ENCODE measurements around the gene SMG9.

SMG9 gene, protein sequence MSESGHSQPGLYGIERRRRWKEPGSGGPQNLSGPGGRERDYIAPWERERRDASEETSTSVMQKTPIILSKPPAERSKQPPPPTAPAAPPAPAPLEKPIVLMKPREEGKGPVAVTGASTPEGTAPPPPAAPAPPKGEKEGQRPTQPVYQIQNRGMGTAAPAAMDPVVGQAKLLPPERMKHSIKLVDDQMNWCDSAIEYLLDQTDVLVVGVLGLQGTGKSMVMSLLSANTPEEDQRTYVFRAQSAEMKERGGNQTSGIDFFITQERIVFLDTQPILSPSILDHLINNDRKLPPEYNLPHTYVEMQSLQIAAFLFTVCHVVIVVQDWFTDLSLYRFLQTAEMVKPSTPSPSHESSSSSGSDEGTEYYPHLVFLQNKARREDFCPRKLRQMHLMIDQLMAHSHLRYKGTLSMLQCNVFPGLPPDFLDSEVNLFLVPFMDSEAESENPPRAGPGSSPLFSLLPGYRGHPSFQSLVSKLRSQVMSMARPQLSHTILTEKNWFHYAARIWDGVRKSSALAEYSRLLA

DNA sequence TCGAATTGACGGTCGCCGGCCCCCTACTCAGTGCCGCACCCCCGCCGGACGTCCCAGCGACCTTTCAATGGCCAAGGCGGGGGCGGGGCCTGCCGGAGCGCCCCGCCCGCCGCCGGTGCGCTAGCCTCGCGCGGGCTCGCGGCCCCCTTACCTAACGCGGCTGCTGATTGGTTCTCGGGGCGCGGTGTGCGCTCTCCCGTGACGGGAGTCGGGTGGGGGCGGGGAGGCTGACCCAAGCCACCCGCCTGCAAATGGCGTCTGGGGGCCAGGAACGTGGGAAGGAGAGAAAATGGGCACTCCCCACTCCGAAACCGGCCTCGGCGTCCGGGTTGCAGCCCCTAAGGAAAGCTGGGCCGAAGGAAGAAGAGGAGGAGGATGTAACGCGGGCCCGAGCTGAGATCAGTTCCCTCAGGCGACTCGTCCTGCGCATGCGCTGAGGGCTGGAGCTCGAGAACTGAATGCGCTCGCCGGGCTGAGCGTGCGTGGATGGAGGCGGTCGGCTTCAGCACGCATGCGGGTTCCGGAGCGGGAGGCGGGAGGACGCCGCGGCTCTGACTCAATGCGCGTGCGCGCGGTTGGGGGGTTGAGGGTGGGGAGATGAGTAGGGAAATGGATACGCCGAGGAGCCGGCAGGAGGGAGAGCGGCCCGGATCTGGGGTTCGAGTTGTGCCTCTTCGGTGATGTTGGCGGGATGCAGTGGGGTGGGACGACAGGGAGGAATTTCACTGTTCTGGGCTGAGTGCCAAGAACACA, at the start of gene SMG9:
TSS of gene SMG9 (minus strand) at position 460 of the 753 bp plus-strand sequence. CDS start 4,221 bp downstream, outside the sequence.
- DNase-seq: peak; percentile 62

DNA sequence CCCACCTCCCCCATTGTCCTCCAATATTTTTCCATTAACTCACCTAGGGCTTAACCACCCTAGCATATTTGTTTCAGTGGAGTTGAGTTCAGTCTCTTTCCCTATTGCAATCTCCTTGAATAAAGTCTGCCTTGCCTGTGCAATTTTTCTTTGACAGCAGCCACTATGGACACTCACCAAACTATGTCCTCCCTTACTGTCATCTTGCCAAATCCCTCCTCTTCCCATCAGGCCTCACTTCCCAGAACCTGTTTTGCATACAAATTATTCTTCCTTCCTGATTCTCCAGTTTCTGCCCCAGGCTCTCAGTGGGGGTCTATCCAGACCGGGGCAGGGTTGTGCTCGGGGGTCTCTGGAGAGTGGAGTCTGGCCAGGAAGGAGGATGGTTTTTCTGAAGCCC, 49.7 kb upstream of the SMG9 start:
- no peak for DNase-seq

DNA sequence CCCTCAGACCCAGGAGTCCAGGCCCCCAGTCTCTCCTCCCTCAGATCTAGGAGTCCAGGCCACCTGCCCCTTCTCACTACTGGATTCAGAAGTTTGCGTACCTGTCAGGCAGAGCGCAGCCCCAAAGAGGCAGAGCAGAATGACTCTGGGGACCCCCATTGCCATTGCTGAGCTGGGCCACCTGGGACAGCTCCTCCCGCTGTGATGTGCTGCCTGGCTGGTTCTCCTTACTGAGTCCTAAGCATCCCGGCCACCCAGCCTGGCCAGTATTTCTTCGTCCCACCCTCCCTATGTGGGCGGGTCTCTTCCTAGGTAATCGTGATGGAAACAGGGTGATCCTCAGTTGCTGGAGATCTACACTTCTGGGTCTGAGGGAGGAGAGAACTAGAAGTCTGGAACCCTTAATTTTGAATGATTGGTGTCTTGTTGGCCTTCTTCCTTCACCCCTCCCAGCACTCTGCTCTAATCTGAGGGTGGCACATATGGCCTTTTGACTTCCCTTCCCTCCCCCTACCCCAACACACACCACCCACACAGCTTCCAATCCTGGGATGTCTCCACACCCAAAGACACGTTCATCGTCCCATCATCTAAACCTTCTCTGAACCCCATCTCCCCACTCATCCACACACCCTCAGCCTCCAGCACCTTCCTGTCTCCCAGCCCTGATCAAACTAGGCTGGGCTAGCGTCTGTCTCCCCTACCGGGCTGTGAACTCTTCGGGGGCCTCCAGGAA, 47.6 kb upstream of the SMG9 start, which contains the start of gene LYPD5:
TSS of gene LYPD5 (minus strand) at position 232 of the 736 bp plus-strand sequence. CDS start at position 165, 67 bp downstream.
- no peak for DNase-seq

DNA sequence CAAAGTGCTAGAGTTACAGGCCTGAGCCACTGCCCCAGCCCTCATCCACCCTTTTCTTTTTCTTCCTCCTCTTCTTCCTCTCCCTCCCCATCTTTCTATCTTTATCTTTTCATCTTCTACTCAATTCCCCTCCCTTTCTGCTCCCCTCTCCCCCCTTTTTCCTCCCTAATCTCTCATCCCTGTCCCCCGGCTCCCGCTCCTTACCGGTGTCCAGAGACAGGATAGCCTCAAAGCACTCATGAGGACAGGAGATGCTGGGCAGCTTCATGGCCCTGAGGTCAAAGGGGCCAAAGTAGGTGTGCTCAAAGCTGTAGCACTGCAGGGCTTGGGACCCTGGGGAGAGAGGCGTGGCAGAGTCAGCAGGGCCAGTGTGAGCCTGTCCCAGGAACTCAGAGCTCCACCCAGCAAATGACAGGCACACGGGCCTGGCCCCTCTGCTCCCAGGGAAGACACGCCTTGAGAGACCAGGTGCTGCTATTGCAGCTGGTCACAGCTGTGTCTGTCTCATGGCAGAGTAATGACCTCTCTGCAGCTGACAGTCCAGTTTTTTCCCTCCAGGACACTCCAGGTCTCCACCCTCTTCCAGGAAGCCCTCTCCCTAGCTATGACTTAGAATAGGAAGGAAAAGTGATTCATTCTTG, 44.9 kb upstream of the SMG9 start:
- DNase-seq: no peak

DNA sequence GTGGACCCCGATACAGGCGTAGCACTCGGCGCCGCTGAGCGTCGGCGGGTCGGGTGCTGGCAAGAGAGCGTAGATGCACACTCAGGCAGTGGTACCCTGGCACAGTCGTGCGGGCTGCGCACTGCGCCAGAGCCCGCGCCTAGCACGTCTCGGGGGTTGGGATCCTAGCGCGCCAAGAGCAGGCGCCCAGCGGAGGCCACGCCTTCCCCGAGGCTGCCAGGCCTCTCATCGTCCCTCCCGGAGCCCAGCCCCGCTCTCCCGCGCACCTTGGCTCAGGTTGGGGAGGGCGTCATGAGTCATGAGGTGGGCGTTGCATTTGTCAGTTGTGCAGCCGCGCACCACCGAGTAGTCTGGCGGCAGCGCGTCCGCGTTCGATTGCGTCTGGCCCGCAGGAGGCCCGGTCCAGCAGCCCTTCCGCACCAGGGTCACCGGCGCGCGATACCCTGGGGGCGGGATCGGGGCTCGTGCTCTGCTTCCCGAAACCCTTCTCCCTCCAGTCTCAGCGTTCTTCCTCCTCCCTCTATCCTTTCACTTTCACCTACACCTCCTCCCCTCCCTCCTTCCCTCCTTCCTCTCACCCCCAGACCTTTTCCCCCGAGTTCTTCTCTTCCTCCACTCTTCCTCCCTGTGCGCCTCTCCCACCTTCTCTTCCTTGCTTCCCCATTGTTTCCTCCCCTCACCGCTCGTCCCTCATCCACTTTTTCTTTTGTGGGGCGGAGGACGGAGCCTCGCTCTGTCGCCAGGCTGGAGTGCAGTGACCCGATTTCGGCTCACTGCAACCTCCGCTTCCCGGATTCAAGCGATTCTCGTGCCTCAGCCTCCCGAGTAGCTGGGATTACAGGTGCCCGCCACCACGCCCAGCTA, 44.0 kb upstream of the SMG9 start:
- DNase-seq: peak; percentile 47

DNA sequence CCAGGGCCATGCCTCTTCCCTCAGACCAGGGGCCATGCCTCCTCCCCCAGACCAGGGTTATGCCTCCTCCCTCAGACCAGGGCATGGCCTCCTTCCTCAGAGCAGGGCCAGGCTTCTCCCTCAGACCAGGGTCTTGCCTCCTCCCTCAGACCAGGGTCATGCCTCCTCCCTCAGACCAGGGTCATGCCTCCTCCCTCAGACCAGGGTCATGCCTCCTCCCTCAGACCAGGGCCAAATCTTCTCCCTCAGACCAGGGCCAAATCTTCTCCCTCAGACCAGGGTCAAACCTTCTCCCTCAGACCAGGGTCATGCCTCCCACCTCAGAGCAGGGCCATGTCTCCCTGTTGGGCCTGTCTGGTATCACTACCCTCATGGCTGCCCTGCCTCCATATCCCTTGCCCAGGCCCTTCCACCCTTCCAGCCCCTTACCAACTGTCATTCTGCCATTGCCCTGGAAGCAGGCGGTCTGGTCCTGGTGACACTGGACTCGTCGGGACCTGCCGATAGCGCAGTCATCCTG, 43.3 kb upstream of the SMG9 start:
- no peak for DNase-seq

DNA sequence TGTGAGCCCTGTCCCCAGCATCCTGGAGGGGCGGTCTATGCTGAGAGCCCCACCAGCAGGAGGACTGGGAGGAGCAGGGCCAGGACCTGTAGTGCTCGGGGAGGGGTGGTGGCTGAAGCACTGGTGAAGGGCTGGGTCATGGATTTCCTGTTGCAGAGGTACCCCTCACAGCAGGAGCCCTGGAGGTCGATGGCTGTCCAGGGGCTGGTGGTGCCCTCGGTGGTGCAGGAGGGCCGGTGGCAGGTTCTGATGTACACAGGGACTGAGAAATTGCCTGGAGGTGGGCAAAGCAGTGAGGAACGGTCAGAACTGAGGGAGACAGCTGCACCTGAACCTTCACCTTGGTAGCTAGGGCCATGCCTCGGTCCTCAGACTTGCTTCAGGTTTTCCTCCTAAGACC, 42.8 kb upstream of the SMG9 start:
- no peak for DNase-seq

DNA sequence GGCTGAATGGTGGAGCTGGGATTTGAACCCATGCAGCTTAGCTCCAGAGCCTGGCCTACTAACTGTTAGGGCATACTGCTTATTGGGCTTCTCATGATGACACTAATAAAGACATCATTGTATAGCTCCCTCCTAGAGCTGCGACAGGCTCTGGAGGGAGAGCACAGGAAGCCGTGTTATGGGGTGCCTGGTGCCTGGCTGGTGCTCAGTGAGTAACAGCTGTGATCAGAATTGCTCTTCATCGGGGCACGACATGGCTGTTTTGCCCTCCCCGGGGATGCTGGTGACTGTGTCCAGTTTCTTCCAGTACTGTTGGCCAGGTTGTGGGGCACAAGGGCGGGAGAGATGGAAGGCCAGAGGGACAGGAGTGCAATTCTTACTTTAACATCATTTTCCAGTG, 42.4 kb upstream of the SMG9 start:
- DNase-seq: no peak

DNA sequence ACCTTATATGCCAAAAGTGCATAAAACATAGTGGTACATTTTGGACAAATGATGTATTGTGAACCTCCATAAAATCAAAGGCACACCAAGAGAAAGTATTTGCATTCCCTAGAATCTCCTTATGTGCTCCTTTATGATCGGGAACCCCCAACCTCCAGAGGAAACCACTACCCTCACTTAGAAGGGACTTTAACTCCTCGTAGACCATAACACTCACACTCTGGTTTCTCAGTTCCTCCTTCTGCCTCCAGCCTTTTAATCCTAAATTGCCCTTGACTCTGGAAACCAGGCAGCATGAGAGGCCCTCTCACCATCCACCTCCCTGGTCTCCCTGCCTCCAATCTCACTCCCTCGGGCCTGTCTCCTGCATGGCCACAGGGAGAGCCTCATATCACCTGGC, 35.8 kb upstream of the SMG9 start:
- no peak for DNase-seq

DNA sequence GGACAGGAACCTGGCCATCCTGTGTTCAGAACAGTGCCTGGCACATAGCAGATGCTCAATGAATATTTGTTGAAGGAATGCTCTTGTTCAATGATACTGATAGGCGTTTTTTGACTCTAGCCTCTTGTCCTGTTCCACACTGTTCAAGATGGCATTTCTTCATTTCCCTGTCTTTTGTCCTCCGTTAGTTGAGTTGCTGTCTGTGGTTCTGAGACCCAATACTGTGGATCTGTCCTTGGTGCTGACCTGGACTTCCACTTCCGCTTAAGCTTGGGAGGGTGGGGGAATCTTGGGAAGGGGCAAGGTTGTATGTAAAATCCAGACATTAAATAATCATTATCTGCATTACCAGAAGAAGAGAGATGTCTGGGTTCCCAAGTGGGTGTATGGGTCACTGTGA, 34.3 kb upstream of the SMG9 start:
- no peak for DNase-seq

DNA sequence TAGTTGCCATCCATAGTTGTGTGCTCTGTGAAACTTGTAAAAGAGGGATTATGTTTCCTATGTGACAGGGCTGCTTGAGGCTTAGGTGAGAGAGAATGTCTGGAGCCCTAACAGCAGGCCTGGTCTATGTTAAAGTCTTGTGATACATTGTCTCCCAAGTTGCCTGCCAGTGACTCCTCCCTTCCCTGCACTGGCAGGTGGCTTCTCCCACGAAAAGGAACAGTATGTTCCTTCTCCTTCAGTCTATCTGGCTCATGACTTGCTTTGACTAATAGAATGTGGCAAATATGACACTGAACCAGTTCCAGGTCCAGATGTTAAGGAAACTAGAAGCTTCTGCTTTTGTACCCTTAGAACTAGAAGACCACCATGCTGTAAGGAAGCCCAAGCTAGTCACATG, 31.9 kb upstream of the SMG9 start:
- no peak for DNase-seq

DNA sequence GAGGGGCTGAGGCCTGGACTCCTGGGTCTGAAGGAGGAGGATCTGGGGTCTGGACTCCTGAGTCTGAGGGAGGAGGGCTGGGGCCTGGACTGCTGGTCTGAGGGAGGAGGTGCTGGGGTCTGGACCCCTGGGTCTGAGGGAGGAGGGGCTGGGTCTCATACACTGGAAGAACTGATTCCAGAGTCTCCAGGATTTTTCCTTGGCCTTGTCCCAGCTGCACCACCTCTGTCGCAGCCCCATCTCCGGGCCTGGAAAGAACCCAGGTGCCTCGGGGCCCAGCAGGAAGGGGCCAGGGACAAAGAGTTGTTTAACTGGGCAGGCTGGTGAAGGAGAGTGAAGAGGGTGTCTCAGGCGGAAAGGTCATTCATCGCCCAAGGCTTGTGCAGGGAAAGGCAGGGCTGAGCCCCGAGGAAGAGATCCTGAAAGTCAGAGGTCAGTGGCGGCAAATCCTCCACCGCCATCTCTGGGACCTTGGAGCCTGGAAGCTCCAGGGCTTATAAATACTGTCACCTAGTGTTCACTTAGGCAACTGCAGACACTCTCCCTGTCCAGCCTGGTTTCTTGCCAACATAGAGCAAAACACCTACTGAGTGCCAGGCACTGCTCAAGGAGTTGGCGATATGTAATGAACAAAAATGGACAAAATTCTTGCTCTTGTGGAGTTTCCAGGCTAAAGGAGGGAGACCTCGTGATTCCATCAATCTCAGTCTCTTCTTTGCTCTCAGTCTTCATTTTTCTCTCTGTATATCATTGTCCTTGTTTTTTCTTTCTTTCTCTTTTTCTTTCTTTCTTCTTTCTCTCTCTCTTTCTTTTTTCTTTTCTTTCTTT, 30.4 kb upstream of the SMG9 start:
- no peak for DNase-seq

DNA sequence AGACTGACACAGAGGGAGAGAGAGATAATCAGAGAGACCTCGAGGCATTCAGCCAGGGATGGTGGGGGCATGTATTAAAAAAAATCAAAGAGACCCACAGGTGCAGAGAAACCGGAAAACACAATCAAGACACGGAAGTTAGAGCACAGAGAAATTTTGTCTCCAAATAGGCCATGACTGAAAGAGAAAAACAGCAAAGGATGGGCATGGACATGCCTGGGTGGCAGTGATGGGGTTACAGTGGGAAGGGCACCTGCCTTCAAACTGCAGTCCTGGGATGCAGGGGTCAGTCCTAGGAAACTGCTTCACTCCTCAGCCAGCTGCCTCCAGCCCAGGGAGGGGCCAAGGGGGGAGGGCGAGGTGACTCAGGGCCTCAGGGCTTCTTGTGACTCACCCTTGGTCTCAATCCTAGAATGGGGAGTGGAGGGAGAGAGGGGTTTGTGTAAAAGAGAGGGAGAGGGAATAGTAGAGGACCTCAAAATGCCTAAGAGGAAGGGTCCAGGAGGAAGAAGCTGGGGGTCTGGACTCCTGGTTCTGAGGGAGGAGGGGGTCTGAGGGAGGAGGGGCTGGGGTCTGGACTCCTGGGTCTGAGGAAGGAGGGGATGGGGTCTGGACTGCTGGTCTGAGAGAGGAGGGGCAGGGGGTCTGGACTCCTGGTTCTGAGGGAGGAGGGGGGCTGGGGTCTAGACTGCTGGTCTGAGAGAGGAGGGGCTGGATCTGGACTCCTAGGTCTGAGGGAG, 29.6 kb upstream of the SMG9 start:
- DNase-seq: no peak

DNA sequence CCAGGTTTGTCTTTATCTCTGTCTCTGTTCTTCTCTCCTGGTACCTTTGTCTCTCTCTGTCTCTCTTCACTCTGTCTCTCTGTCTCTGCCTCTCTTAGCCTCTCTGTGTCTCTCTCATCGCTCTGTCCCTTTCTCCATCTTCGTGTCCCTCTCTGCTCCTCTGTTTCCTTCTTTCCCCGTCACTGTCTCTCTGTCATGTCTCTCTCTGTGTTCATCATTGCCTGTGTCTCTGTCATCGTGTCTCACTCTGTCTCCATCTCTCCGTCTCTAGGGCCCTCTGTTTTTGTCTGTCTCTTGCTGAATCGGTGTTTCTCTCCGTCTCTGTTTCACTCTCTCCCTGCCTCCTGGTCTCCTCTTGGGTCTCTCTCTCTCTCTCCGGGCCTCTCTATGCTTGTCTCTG, 28.9 kb upstream of the SMG9 start:
- DNase-seq: no peak

DNA sequence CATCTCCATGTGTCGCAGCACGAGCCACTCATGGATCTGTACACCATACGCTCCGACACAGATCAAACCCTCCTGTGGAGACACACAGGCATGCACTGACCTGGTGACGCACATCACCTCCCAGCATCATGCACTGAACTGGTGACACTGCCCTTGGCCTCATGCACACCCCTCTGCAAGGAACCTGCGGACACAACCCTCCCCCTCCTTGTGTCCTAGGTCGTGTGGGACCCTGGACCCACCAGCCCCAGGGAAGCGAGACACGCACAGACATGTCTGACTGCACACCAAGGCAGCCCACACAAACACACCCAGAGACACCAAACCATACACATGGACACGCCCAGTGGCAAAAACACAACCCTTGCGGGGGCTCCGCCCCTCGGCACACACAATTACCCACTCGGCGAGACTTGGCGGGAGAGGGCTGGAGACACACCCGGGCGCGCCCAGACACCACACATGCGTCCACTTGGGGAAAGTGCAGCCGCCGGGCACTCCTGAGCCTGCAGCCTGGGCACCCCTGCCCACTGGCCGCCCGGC, 28.0 kb upstream of the SMG9 start:
- no peak for DNase-seq

DNA sequence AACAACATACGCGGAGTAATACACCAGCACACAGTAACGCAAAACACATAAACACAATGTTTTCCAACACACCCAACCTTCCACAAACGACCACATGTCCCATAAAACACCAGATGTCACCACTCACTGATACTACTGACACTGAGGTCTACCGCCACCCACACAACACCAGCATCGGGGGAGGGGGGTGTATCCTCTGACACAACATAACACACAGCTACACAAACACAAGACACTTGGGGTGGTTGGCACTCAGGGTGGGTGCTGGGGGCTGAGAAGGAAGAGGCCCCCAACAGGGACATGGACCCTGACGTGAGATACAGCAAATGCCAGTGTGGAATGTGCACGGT, 27.5 kb upstream of the SMG9 start:
- no peak for DNase-seq

DNA sequence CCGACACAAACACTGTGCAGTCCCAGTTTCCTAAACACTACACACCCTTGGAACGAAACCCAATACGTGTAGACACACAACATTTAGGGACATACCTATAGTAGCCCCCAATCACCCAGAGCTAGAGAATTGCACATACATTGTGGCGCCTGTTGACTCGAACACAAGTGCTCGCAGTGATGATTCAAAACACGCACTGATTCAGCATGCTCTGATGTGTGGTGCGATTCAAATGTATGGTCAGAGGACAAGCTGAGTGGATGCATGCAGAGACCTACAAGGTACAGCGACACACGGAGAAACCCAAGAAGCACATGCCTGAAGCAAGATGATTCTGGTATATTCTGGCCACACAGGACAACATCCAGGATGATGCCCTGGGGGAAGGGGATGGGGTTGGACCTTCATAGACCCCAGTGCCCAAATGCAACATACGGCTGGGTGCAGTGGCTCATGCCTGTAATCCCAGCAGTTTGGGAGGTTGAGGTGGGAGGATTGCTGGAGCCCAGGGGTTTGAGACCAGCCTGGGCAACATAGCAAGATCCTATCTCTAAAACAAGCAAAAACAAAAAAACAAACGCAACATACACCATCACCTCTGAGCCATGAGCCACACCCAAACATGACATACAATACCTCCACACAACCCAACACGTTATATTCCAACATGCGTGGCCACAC, 27.0 kb upstream of the SMG9 start:
- no peak for DNase-seq

DNA sequence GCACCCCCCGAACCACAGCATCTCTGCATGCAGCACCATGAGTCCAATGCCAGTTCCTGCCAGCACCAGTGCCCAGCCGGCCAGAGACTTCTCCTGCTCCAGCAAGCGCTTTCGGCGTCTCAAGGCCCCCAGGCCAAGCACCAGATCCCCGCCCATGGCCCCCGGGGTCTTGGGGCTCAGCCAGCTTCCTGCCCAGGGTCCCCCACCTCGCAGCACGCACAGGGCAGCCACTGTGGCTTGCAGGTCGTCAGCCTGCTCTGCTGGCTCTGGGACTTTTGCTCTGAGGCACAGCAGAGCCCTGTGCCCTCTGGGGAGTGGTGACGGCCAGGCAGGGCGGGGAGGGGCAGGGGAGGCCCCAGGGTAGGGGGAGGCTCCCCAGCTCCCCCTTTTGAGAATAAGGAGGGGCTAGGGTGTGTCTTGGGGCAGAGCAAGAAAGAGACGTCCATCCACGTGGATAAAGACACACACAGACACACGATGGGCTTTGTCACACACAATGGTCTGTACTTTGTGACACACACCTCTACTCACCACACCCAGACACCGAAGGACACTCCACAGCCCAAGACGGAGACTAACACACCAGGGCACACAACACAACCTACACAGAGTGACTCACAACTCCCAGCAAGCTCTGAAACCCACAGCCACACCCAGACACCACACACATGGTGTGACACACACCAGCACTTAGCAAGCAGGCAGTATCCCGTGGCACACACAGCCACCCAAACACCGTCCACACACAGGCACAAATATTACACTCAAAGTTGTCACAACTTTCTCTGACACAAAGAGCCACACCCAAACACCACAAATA, 26.2 kb upstream of the SMG9 start, which contains the start of gene KCNN4:
TSS of gene KCNN4 (minus strand) at position 268 of the 820 bp plus-strand sequence. CDS start at position 156, 112 bp downstream.
- DNase-seq: no peak
